NB4 (cell line): Measurements from ENCODE around the gene LCE7A.

ENCODE experiments used
- DNase-seq: peaks from one replicate; pipeline ENCODE4 v3.0.0; 2010; ENCODE audit warnings: low read depth
- H3K4me3 ChIP-seq: one replicate; pipeline ENCODE4 v1.5.1; 2011; ENCODE audit warnings: mild to moderate bottlenecking, low read depth, low read length, moderate library complexity
- MYC ChIP-seq: IDR thresholded peaks from 2 replicates; pipeline ENCODE4 v1.6.1; 2011; ENCODE audit warnings: low read depth, low read length
- POLR2A ChIP-seq: IDR thresholded peaks from 2 replicates; pipeline ENCODE4 v1.6.1; 2011; ENCODE audit warnings: mild to moderate bottlenecking; ENCODE audit not compliant: insufficient read length; ENCODE audit errors: extremely low read depth
- TF ChIP-seq, protein P1 (sequence below): IDR thresholded peaks from one replicate; pipeline ENCODE4 v1.5.1; 2012; ENCODE audit warnings: low read depth, low read length
- TF ChIP-seq, protein P2 (sequence below): IDR thresholded peaks from 2 replicates; pipeline ENCODE4 v1.6.1; 2011; ENCODE audit warnings: low read depth, low read length

The LCE7A gene, protein sequence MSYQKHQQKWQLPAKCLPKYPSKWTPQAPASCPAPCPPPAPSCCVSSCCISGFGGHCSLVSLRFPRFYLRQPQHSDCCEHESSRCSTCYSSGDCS

DNA sequence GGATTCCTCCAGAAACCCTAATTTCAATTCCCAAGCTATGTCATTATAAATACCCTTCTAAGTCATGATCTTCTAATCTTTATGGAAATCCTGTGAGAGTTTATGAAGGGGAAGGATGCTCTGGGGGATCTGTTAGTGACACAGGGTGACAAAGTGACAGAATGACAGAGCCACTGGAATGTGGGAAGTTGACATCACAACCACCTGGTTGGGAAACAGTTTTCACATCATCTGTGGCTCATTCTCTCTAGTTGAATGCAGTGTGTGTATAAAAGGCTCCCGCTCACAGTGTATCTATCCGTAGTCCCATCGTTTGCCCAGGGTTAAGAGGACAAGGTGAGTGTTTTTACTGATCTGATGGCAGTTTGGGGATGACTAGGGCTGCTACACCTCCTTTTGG, at the start of gene LCE7A:
Gene LCE7A (plus strand): TSS at position 301 of the 400 bp plus-strand sequence. CDS start 702 bp downstream, outside the sequence.
- TF ChIP-seq POLR2A (no peak), MYC (no peak)
- TF ChIP-seq, protein P1, sequence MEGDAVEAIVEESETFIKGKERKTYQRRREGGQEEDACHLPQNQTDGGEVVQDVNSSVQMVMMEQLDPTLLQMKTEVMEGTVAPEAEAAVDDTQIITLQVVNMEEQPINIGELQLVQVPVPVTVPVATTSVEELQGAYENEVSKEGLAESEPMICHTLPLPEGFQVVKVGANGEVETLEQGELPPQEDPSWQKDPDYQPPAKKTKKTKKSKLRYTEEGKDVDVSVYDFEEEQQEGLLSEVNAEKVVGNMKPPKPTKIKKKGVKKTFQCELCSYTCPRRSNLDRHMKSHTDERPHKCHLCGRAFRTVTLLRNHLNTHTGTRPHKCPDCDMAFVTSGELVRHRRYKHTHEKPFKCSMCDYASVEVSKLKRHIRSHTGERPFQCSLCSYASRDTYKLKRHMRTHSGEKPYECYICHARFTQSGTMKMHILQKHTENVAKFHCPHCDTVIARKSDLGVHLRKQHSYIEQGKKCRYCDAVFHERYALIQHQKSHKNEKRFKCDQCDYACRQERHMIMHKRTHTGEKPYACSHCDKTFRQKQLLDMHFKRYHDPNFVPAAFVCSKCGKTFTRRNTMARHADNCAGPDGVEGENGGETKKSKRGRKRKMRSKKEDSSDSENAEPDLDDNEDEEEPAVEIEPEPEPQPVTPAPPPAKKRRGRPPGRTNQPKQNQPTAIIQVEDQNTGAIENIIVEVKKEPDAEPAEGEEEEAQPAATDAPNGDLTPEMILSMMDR = no peak
- TF ChIP-seq, protein P2, sequence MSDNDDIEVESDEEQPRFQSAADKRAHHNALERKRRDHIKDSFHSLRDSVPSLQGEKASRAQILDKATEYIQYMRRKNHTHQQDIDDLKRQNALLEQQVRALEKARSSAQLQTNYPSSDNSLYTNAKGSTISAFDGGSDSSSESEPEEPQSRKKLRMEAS = no peak
- no peak within 1 kb of the TSS for H3K4me3 ChIP-seq
- DNase-seq = no peak

DNA sequence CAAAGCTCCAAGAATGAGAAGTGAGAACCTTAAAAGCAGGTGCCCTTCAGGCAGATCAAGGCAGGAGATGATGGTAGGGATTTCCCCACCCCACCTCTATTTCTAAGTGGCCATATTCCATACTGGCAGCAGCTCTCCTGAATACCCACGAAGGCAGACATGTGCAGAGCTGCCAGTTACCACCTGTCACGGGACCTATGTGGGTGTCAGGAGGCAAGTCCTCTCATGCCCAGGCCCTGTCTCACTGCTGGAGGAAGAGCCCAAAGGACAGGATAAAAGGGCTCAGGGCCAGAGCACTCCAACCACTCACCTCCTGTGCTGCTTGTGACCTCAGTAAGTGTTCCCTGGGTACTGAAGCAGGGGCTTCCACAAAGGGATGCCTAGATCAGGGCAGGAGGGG, 48.7 kb upstream of the LCE7A start:
- TF ChIP-seq, protein P1 = no peak
- no peak for TF ChIP-seq POLR2A
- no peak for TF ChIP-seq MYC
- TF ChIP-seq, protein P2 = no peak
- DNase-seq = no peak
- H3K4me3 ChIP-seq = no peak overlapping the region

DNA sequence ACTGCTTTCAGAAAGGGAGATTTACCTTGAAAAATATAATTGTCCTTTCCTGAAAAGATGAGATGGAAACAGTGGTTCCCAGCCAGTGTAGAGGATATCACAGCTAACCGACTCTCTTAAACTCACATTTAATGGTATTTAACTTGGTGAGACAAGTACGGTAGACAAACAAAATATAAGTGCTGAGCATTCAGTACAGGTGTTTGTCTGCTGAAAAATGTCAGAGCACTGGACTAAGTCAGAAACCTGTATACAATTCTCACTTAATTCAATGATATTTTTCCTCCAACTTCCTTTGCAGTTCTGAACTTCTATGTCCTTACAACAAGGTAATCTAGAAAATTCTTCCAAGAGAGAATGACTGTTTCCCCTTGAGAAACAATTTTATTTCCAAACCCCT, 48.1 kb upstream of the LCE7A start, which contains the start of gene LCE1B:
Gene LCE1B (plus strand): TSS at position 301 of the 400 bp plus-strand sequence. CDS start 476 bp downstream, outside the sequence.
- H3K4me3 ChIP-seq = no peak within 1 kb of the TSS
- no peak for DNase-seq
- TF ChIP-seq, protein P2 = no peak
- TF ChIP-seq POLR2A (no peak), MYC (no peak)
- TF ChIP-seq, protein P1 = no peak

DNA sequence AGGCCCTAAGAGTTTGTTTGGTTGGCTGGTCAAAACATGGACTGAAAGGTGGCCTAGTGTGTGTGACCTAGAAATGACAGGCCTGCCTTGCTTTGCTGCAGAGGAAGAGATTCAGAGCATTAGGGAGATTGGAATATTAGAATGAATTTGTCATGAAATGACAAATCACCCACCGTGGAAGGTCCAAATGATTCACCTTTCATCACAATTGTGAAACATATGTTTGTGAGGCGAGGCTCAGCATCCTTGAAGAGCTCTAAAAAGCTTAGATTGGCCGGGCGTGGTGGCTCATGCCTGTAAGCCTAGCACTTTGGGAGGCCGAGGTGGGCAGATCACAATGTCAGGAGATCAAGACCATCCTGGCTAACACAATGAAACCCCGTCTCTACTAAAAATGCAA, 42.5 kb upstream of the LCE7A start:
- no peak for TF ChIP-seq POLR2A
- TF ChIP-seq MYC = no peak
- TF ChIP-seq, protein P1 = no peak
- TF ChIP-seq, protein P2 = no peak
- DNase-seq = no peak

DNA sequence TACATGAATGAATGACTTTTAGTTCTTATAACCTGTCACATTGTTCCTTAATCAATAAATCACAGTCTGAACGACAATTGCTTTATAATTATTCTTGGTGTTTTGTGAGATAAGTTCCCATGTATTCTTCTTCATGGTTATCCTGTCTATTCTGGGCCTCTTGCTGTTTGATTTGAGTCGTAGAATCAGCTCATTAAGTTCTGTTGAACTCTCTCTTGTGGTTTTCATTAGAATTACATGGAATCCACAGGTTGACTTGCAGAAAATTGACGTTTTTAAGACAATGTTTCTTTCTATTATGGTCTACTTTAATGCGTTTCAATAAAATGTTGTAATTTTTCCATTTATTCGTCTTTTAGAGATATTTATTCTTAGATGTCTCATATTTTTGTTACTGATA, 36.5 kb upstream of the LCE7A start:
- TF ChIP-seq POLR2A (no peak), MYC (no peak)
- TF ChIP-seq, protein P2 = no peak
- TF ChIP-seq, protein P1 = no peak
- DNase-seq = no peak
- no peak overlapping the region for H3K4me3 ChIP-seq

More for the DNA sequence above, 42.5 kb upstream of the LCE7A start:
- no peak overlapping the region for H3K4me3 ChIP-seq

DNA sequence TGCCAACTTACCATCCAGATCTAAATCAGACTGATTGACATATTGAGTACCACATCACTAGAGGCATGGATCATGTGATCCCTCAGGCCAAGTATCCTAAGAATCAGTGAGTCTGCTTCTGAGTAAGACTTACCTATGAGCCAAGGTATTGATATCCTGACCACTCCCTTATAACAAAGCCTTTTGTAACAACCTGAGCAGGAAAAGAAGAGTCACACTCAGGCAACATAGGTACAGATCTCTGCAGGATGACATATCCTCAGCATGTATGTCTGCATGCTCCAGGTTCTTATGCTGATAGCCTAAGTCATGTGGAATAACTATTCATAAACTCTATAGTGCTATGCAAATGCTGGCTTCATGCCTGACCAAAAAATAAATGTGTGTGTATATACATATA, 34.8 kb upstream of the LCE7A start:
- DNase-seq = no peak
- no peak for TF ChIP-seq MYC
- TF ChIP-seq, protein P1 = no peak
- TF ChIP-seq, protein P2 = no peak
- TF ChIP-seq POLR2A = no peak
- no peak overlapping the region for H3K4me3 ChIP-seq
